Eye (tissue), 1 donor: ENCODE results near the gene PER2.

Experiments
- DNase-seq: peaks from one replicate; pipeline ENCODE4 v3.0.0-alpha.2; 2015

PER2 gene

DNA sequence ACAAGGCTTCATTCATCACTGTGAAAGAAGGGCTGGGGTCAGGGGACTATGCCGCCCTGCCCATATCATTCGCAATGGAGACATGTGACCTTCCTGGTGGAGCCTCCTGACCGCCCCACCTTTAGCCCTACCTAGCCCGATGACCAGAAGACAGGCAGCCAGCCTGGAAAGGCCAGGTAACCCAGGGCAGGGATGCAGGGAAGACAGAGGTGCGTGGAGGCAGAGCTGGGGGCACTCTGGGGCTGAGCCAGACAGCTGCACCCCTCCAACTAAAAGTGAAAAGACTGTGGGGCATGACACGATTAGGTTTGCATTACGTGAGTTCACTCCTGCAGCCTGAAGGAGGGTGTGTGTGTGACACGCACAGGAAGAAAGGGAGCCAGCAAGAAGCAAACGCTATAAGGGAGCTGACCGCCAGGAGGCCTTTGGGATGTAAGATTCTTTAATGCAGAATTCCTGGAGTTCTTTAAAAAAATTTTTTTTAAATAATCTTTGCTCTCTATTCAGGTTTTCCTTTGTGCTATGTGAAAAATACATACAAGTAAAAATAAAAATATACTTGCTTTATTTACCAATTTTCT lies 44.8 kb downstream of the PER2 start:
- no peak for DNase-seq

DNA sequence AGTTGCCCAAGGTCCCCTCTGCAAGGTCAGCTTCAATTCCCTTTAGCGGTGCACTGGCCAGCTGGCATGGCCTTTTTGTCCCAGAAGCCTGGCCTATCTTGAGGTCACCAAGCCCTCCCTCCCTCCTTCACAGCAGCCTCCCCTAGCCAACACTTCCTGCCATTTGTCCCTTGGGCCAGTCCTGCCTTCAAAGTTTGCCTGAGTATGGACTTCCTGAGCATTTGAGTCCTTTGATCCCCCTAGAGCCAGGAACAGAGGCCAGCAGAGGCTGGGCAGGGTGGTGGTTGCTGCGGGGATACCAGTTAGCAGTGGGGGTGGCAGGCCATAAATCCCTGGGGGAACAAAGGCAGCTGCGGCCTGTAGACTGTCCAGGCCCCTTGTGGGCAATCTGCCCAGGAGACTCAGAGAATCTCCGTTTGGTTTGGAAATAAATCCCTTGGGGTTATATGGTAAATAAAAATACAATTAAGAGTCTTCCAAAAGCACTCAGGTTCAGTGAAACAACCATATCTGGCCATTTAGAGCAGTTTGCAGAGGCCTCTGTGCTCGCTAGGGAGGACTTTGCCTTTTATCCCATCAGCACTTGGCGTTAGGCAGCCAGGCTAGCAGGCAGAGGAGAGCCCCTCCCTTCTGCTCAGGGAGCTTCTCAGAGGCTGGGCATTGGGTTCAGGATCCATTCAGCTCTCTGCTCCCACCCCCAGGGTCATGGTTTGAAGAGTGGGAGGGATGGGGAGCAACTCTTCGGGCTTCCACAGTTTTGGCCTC lies 45.5 kb downstream of the PER2 start:
- DNase-seq, result no peak

- DNase-seq, result no peak
Observed at GRCh38 chr2:238241970-238242369, 46.4 kb downstream of the PER2 start.

DNA sequence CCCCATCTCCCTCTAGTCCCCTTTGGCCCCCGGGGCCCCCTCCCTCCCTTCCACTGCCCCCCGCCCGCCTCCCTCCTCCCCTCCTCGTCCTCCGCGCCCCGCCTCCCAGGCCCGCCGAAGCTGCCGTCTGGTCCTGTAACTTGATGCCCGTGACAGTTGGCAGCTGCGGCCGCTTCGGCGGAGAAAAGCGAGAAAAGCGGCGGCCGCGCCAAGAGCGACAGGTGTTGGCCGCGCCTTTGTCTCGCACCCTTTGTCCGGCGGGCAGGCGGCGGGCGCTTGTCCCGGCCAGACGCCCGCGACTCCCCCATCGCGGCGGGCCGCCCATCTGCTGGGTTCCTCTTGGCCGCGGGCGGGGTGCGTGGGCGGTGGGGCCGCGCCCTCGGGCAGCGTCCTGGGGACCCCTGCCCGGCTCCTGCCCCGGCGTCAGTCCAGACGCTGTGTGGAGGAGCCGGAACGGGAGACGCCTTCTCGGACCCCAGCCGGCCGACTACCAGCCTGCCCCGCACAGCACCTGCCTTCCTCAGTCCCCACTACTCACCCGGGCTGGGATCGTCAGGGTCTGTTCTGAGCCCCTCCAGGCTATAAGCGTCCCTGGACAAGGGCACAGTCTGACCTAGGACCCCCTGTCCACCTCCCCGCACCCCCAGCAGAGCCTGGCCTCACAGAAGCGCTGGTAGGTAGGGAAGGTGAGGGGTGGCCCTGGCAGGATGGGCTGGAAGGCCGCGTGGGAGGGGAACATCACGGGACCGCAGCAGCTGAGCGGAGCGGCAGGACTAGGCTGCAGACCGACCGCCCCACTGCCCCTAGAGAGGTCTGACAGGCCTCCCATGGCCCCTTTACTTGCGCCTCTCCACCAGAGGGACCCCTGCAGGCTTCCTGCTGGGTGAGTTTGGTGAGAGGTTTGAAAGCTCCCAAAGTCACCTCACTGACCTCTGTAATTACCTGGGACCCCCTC lies 47.4 kb downstream of the PER2 start:
- DNase-seq, result peak; percentile 93

DNA sequence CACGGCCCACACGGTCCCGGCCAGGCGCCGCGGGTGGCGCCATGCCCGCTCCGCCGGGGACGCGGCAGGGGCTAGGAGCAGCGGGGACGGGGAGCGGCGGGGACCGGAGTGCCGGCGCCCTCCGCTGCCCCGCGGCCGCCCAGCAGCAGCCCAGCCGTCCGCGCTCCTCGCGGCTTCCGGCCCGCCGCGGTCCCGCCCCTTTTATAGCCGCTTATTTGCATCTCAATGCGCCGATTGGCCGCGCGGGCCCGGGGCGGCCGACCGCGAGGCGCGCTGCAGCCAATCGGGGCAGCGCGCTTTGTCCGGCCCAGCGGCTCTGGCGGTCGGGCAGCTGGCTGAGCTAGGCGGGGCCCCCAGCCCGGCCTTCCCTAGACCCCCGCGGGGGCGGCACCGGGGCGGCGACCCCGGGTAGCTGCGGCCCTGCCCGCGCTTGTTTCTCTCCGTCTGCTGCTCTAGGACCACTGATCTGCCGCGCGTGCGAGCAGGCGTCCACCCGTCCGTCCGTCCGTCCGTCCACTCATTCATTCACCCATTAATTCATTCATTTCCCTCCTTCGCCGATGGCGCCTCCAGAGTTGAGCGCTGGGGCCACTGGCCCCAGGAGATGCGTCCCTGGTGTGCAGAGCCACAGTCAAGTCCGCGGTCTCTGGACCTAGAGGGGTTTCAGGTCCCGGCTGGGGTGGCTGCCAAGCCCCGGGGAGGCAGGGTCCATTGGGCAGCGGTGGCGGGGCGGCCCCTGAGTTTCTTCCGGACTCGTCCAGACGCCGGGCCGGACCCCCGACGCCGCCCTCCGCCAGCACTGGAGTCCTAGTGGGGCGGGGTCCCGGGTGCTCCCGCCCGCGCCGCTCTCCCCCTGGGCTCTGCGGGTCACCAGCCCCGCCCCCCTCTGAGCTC lies 48.3 kb downstream of the PER2 start, which contains the start of gene HES6:
TSS of gene HES6 (minus strand) at position 176 of the 894 bp plus-strand sequence. CDS start at position 43, 133 bp downstream.
- DNase-seq, result peak; percentile 96

GRCh38 chr2:238239543-238239862 lies 48.9 kb downstream of the PER2 start:
- DNase-seq, result no peak

GRCh38 chr2:238238766-238239542 lies 49.5 kb downstream of the PER2 start:
- peak; percentile 73 for DNase-seq

- DNase-seq, result no peak
Observed at GRCh38 chr2:238238311-238238765, 50.1 kb downstream of the PER2 start.

GRCh38 chr2:238237431-238238135 lies 50.8 kb downstream of the PER2 start:
- no peak for DNase-seq

- no peak for DNase-seq
Observed at GRCh38 chr2:238236571-238236970, 51.8 kb downstream of the PER2 start.

GRCh38 chr2:238235856-238236255 lies 52.6 kb downstream of the PER2 start:
- no peak for DNase-seq

GRCh38 chr2:238235331-238235732 lies 53.1 kb downstream of the PER2 start:
- DNase-seq, result no peak

- DNase-seq, result no peak
Observed at GRCh38 chr2:238233625-238234024, 54.8 kb downstream of the PER2 start.

DNA sequence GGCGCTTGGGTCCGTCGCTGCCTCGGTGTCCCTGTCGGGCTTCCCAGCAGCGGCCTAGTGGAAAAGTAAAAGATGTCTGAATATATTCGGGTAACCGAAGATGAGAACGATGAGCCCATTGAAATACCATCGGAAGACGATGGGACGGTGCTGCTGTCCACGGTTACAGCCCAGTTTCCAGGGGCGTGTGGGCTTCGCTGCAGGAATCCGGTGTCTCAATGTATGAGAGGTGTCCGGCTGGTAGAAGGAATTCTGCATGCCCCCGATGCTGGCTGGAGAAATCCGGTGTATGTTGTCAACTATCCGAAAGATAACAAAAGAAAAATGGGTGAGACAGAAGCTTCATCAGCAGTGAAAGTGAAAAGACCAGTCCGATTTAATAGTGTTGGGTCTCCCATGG lies 56.6 kb downstream of the PER2 start:
- DNase-seq, result no peak

DNA sequence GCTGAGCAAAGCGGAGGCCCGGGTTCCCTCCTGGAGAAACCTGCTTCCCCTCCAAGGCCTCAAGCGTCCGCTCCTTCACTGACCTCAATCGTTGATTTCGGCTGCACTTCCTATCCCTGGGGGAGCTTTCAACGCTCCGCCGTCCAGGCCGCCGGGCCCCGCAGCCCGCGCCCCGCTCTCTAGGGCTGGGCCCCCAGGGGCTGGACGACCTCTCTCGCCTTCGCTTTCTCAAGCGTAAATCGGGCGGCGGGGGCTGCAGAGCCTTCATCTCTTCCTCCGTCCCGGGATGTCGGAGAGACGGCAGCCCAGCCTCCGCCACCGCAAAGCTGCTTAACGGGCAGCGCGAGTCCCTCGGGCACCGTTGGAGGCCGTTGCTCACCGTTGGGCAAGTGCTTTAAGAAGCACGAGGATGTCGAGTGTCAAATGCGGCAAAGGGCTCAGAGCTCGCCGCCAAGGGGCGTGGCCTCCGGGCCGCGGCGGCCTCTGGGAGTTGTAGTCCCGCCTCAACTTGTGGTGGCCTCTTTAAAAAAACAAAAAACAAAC lies 57.1 kb downstream of the PER2 start:
- DNase-seq, result peak; percentile 89

- no peak for DNase-seq
Observed at GRCh38 chr2:238230699-238231098, 57.7 kb downstream of the PER2 start.

GRCh38 chr2:238228700-238229099 lies 59.7 kb downstream of the PER2 start:
- DNase-seq, result no peak

- DNase-seq, result no peak
Observed at GRCh38 chr2:238227587-238228032, 60.8 kb downstream of the PER2 start.

- no peak for DNase-seq
Observed at GRCh38 chr2:238226698-238227586, 61.5 kb downstream of the PER2 start.
